Hepatocyte (in vitro differentiated cells): ENCODE measurements around the gene CILP2.

Experiments used
- EZH2phosphoT487 ChIP-seq: fragments of 200-600 bp; sonication (generic); IDR thresholded peaks from one replicate; pipeline ENCODE4 v1.6.1; 2018; ENCODE audit warnings: antibody characterized with exemption, mild to moderate bottlenecking, low read depth, moderate library complexity; ENCODE audit not compliant: unreplicated experiment, severe bottlenecking
- TF ChIP-seq, protein P1 (sequence below): fragments of 200-600 bp; sonication (generic); IDR thresholded peaks from 2 replicates; pipeline ENCODE4 v1.5.1; 2016; ENCODE audit warnings: antibody characterized with exemption, mild to moderate bottlenecking; ENCODE audit not compliant: poor library complexity

DNA sequence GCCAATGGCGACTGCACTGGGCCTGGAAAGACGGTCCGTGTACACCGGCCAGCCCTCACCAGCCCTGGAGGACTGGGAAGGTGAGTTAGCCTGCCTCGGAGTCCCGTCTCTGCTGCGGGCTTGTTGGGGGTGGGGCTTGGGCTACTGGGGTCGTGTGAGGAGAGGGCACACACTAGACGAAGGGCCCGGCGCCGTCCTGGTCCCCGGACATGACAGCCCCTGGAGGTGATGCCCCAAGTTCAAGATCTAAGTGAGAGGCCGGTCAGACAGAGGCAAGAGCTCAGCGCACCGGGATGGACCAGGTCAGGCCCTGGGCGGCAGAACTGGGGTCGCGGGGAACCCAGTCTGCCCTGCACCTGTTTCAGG is 1.6 kb downstream of the CILP2 start:
- TF ChIP-seq, protein P1, sequence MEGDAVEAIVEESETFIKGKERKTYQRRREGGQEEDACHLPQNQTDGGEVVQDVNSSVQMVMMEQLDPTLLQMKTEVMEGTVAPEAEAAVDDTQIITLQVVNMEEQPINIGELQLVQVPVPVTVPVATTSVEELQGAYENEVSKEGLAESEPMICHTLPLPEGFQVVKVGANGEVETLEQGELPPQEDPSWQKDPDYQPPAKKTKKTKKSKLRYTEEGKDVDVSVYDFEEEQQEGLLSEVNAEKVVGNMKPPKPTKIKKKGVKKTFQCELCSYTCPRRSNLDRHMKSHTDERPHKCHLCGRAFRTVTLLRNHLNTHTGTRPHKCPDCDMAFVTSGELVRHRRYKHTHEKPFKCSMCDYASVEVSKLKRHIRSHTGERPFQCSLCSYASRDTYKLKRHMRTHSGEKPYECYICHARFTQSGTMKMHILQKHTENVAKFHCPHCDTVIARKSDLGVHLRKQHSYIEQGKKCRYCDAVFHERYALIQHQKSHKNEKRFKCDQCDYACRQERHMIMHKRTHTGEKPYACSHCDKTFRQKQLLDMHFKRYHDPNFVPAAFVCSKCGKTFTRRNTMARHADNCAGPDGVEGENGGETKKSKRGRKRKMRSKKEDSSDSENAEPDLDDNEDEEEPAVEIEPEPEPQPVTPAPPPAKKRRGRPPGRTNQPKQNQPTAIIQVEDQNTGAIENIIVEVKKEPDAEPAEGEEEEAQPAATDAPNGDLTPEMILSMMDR: no peak
- TF ChIP-seq EZH2phosphoT487: no peak
